Activated T-helper 17 cell treated with anti-CD3 and anti-CD28 coated beads, Interleukin-2, amount 50 U/mL, for 72 hours (primary cell): ENCODE measurements around the gene SETD7. TPM values are rescaled to one million over a fixed set of nuclear protein-coding genes. Genes with fewer than 3 reads are reported as not detected.
"Not testable (repeated sequence)": the region's sequence is repeated elsewhere in the genome, so short reads cannot be mapped to it uniquely, and the experiment has no call there.

Experiments
- ATAC-seq: fragments of 150-1000 bp; cut with Tn5 transposase; replicated peaks from 2 replicates; pipeline ENCODE4 v1.10.0; 2021; ENCODE audit warnings: mild to moderate bottlenecking, moderate library complexity
- H3K27ac Mint-ChIP-seq: one replicate; pipeline ENCODE4 v1.8.0; 2022; ENCODE audit warnings: mixed read lengths
- H3K27me3 Mint-ChIP-seq: one replicate; pipeline ENCODE4 v1.8.0; 2022; ENCODE audit warnings: mixed read lengths
- H3K36me3 Mint-ChIP-seq: one replicate; pipeline ENCODE4 v1.8.0; 2022; ENCODE audit warnings: low read depth, mild to moderate bottlenecking, mixed read lengths
- H3K4me1 Mint-ChIP-seq: one replicate; pipeline ENCODE4 v1.8.0; 2022; ENCODE audit warnings: mixed read lengths
- H3K4me3 Mint-ChIP-seq: one replicate; pipeline ENCODE4 v1.8.0; 2022; ENCODE audit warnings: mild to moderate bottlenecking, mixed read lengths
- H3K9me3 Mint-ChIP-seq: one replicate; pipeline ENCODE4 v1.8.0; 2022; ENCODE audit warnings: mixed read lengths
- total RNA-seq, 2 donors: library from RNA; stranded (reverse); gene quantifications; one replicate each; pipeline ENCODE4 v1.2.3, GENCODE V29; 2022

SETD7 gene
- total RNA-seq, 2 donors from 2014 or later: 18.0 to 22.7 TPM

DNA sequence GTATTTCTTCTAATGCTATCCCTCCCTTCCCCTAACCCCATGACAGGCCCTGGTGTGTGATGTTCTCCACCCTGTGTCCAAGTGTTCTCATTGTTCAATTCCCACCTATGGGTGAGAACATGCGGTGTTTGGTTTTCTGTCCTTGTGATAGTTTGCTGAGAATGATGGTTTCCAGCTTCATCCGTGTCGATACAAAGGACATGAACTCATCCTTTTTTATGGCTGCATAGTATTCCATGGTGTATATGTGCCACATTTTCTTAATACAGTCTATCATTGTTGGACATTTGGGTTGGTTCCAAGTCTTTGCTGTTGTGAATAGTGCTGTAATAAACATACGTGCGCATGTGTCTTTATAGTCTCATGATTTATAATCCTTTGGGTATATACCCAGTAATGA, 91.5 kb downstream of the SETD7 start:
- H3K4me1 Mint-ChIP-seq: peaks cover 14% of the 10 kb centered on the region
- H3K9me3 Mint-ChIP-seq, H3K27ac Mint-ChIP-seq: not testable (repeated sequence)

DNA sequence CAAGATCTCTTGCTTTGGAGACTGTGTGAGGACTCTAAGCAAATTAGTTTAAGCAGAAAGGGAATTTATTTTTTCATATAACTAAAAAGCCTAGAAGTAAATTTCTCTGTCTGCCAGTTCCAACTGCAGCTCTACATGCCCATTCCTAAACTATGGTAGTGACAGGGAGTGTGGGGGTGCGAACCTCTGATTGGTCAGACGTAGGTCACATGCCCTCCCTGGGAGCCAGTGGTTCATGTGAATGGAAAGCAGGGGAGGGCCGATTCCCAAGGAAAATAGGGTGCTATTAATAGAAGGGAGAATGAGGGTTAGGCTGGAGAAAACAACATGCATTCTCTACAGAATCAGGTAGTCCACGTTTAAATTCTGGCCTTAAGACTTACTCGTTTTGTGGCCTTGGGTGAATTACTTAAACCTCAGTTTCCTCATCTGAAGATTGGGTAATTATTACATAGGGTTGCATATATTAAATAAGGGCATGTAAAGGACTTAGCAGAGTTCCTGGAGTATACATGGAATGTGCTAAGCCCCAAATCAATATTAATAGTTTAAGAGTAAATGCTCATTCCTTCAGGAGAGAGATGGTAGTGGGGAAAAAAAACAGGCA, 94.9 kb downstream of the SETD7 start:
- Mint-ChIP-seq H3K36me3 (peaks cover 21% of the 10 kb centered on the region), H3K4me1 (peaks cover 20% of the 10 kb centered on the region), H3K27ac (no peak overlapping the region), H3K27me3 (no peaks in the 10 kb centered on the region), H3K9me3 (no peaks in the 10 kb centered on the region), H3K4me3 (no peak overlapping the region)
- no peak for ATAC-seq

More for the DNA sequence above, 91.5 kb downstream of the SETD7 start:
- ATAC-seq, H3K27me3 Mint-ChIP-seq, H3K4me3 Mint-ChIP-seq: not testable (repeated sequence)
- H3K36me3 Mint-ChIP-seq: peaks cover 27% of the 10 kb centered on the region

DNA sequence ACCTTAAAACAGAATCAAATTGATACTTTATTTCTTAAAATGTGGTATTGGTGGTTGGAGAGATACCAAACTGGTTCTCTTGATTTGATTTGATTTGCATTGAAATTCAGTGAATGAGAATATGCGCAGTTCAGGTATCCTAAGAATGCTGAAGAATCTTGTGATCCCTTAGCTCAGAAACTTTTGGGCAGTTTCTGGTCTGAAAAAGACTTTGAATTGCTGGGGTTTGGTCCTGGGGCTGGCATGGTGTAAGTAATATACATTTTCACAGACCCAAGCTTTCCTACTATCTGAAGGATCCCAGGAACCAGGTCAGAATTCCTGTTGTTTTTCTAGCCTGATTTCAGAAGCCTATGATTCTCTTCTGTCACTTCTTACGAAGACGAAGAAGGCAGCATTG, 95.5 kb downstream of the SETD7 start:
- ATAC-seq: no peak
- Mint-ChIP-seq H3K27me3 (no peaks in the 10 kb centered on the region), H3K9me3 (no peaks in the 10 kb centered on the region), H3K4me3 (no peak overlapping the region), H3K4me1 (peaks cover 22% of the 10 kb centered on the region), H3K27ac (no peak overlapping the region), H3K36me3 (peaks cover 21% of the 10 kb centered on the region)

GRCh38 chr4:139458999-139459398, 97.0 kb downstream of the SETD7 start:
- peak overlapping the region; percentile 61 for H3K27ac Mint-ChIP-seq
- H3K4me3 Mint-ChIP-seq: no peak overlapping the region
- H3K4me1 Mint-ChIP-seq: peaks cover 25% of the 10 kb centered on the region
- H3K9me3 Mint-ChIP-seq: no peaks in the 10 kb centered on the region
- H3K36me3 Mint-ChIP-seq: peaks cover 27% of the 10 kb centered on the region
- no peak for ATAC-seq
- H3K27me3 Mint-ChIP-seq: no peaks in the 10 kb centered on the region

DNA sequence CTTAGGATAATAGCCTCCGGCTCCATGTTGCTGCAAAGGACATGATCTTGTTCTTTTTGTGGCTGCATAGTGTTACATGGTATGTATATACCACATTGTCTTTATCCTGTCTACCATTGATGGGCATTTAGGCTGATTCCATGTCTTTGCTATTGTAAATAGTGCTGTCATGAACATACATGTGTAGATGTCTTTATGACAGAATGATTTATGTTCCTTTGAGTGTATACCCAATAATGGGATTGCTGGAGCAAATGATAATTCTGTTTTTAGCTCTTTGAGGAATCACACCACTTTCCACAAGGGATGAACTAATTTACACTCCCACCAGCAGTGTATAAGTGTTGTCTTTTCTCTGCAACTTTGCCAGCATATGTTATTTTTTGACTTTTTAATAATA, 97.5 kb downstream of the SETD7 start:
- Mint-ChIP-seq H3K4me1 (peaks cover 25% of the 10 kb centered on the region), H3K27ac (no peak overlapping the region), H3K27me3 (no peaks in the 10 kb centered on the region), H3K9me3 (no peaks in the 10 kb centered on the region), H3K4me3 (peak overlapping the region; percentile 0), H3K36me3 (peaks cover 28% of the 10 kb centered on the region)
- ATAC-seq: no peak

GRCh38 chr4:139457318-139457717, 98.7 kb downstream of the SETD7 start:
- Mint-ChIP-seq H3K36me3 (peaks cover 23% of the 10 kb centered on the region), H3K27me3 (no peaks in the 10 kb centered on the region), H3K9me3 (no peaks in the 10 kb centered on the region), H3K4me3 (no peak overlapping the region), H3K4me1 (peaks cover 25% of the 10 kb centered on the region), H3K27ac (no peak overlapping the region)
- ATAC-seq: no peak

DNA sequence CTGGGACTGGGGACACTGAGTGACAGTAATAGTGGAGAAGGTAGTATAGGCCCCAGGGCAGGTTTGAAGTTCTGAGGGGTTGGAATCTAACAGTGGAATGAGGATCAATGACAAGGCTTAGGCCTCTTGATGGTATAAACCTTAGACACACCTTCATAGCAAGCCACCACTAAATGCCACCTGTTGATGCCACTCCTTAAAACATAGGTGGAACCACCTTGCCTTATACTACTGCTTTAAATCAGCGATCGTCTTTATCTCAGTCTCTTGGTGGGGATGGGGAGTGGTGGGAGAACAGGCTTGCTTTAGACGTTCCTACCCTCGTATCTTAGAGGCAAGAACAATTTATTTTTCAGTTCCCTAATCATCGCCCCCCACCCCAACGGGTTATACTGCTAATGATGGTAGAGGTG, 100.9 kb downstream of the SETD7 start:
- Mint-ChIP-seq H3K27me3 (no peaks in the 10 kb centered on the region), H3K4me1 (peaks cover 23% of the 10 kb centered on the region), H3K4me3 (peak overlapping the region; percentile 100), H3K27ac (peak overlapping the region; percentile 98), H3K36me3 (peaks cover 19% of the 10 kb centered on the region), H3K9me3 (no peaks in the 10 kb centered on the region)
- ATAC-seq: no peak

- H3K27ac Mint-ChIP-seq: peak within 1 kb of the TSS; percentile 98
- H3K27me3 Mint-ChIP-seq: no peaks in the 10 kb centered on the region
- ATAC-seq: peak; percentile 7
- no peaks in the 10 kb centered on the region for H3K9me3 Mint-ChIP-seq
- peak within 1 kb of the TSS; percentile 100 for H3K4me3 Mint-ChIP-seq
- peaks cover 14% of the 10 kb centered on the region for H3K36me3 Mint-ChIP-seq
- peaks cover 18% of the 10 kb centered on the region for H3K4me1 Mint-ChIP-seq
These were observed 101.6 kb downstream of the SETD7 start, which contains the start of gene RAB33B for GRCh38 chr4:139454111-139455045. TSS of gene RAB33B (plus strand) at chr4:139454121. CDS start at chr4:139454196, 75 bp downstream.

DNA sequence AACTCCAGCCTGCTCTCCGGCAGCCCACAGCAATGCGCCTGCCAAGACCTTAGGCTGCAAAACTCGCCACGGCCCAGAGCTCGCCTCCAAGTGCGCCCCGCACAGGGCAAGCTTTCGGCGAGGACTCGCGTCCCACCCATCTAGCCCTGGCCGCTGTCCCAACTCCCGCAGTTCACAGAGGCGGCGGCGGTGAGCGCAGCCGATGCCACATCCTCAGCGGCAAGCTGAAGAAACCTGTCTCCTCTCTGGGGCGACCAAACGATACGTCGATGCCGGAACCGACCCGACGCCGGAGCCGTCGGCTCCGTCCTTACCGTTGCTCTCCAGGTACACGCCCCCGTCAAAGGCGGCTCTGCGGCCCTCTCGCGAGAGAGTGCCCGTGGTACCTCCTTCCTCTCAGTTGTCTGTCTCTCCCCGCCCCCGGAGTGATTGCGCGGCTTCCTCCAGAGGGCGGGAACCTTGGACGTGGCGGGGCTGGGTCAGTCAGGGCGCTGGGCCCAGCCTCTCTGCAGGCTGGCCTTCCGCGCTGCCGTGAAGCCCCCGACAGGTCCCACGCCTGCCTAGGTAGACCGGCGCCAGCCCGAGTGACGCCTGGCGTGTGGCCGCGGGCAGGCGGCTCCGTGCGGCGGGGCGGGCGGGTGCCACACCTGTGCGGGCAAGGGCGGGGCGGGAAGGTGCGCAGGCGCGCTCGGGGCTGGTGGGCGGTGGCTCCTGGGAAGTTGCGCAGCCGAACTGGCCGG, 102.5 kb downstream of the SETD7 start:
- peak; percentile 89 for ATAC-seq
- no peaks in the 10 kb centered on the region for H3K9me3 Mint-ChIP-seq
- no peaks in the 10 kb centered on the region for H3K27me3 Mint-ChIP-seq
- H3K36me3 Mint-ChIP-seq: peaks cover 7% of the 10 kb centered on the region
- H3K4me1 Mint-ChIP-seq: peaks cover 17% of the 10 kb centered on the region
- peak overlapping the region; percentile 98 for H3K27ac Mint-ChIP-seq
- H3K4me3 Mint-ChIP-seq: peak overlapping the region; percentile 100

DNA sequence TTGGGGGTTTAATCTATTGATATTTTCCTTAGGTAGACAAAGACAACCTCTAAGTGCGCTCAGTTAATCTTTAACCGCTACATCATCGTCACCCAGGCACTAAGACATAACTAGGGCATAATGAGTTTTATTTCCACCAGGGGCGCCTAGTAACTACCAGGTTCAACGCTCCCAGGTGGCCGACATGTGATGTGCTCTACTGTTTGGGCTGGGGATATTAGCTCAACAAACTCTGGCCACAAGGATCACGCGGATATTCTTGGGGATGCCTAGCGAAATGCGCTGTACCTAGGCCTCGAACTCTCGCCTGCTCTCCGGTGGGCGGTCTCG, 103.0 kb downstream of the SETD7 start:
- ATAC-seq: peak; percentile 55
- Mint-ChIP-seq H3K27me3 (no peaks in the 10 kb centered on the region), H3K27ac (peak overlapping the region; percentile 98), H3K4me1 (peaks cover 12% of the 10 kb centered on the region), H3K9me3 (no peaks in the 10 kb centered on the region), H3K36me3 (peaks cover 7% of the 10 kb centered on the region), H3K4me3 (peak overlapping the region; percentile 100)

DNA sequence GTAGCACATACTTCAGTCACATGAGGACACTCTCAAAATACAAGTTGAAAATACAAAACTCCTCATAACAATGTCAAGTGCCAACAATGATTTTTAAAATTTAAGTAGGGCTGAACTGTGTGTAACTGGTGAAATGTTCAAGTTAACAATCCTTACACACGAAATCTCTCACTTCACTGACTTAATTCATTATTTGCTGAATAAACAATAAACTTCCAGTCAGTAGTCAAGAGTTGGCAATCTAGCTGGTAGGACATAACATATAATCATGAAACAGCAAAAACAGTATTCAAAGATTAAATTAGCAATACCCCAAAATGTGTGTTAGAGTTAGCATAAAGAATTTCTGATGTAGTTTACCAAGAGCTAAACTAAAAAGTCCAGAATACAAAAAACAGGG, 104.0 kb downstream of the SETD7 start:
- Mint-ChIP-seq H3K4me1 (peaks cover 10% of the 10 kb centered on the region), H3K36me3 (peaks cover 7% of the 10 kb centered on the region), H3K27ac (no peak overlapping the region), H3K27me3 (no peaks in the 10 kb centered on the region), H3K4me3 (peak overlapping the region; percentile 100), H3K9me3 (no peaks in the 10 kb centered on the region)
- ATAC-seq: no peak

GRCh38 chr4:139450586-139450985, 105.4 kb downstream of the SETD7 start:
- no peaks in the 10 kb centered on the region for H3K9me3 Mint-ChIP-seq
- H3K4me3 Mint-ChIP-seq: no peak overlapping the region
- H3K27ac Mint-ChIP-seq: no peak overlapping the region
- no peak for ATAC-seq
- peaks cover 3% of the 10 kb centered on the region for H3K4me1 Mint-ChIP-seq
- peaks cover 7% of the 10 kb centered on the region for H3K36me3 Mint-ChIP-seq
- no peaks in the 10 kb centered on the region for H3K27me3 Mint-ChIP-seq

DNA sequence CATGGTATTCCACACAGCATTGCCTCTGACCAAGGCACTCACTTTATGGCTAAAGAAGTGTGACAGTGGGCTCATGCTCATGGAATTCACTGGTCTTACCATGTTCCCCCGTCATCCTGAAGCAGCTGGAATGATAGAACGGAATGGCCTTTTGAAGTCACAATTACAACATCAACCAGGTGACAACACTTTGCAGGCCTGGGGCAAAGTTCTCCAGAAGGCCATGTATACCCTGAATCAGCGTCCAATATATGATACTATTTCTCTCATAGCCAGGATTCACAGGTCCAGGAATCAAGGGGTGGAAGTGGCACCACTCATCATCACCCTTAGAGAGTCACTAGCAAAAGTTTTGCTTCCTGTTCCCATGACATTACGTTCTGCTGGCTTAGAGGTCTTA, 108.9 kb downstream of the SETD7 start:
- H3K9me3 Mint-ChIP-seq, H3K36me3 Mint-ChIP-seq, H3K27ac Mint-ChIP-seq, ATAC-seq, H3K4me1 Mint-ChIP-seq, H3K27me3 Mint-ChIP-seq, H3K4me3 Mint-ChIP-seq: not testable (repeated sequence)
